GM21528 (cell line): ENCODE data around the gene AAGAB.
"Not testable (repeated sequence)": the region's sequence is repeated elsewhere in the genome, so short reads cannot be mapped to it uniquely, and the experiment has no call there.

Experiments
- ATAC-seq: cut with Tn5 transposase; IDR thresholded peaks from one replicate; pipeline ENCODE4 v1.9.1; 2021; ENCODE audit warnings: mild to moderate bottlenecking, moderate library complexity; ENCODE audit not compliant: unreplicated experiment, low FRiP score

The AAGAB gene

GRCh38 chr15:67254238-67255175, at the start of gene AAGAB, which contains the start of gene IQCH:
TSS of gene AAGAB (minus strand) at chr15:67254661. CDS start at chr15:67254631, 30 bp downstream.
TSS of gene IQCH (plus strand) at chr15:67254786. CDS start at chr15:67254897, 111 bp downstream.
- peak; percentile 92 for ATAC-seq

- no peak for ATAC-seq
These were observed 49.3 kb upstream of the AAGAB start for GRCh38 chr15:67303490-67304363.

GRCh38 chr15:67300266-67301025, 46.0 kb upstream of the AAGAB start:
- ATAC-seq, result no peak

- no peak for ATAC-seq
These were observed 42.2 kb upstream of the AAGAB start for GRCh38 chr15:67296684-67297083.

GRCh38 chr15:67296188-67296587, 41.7 kb upstream of the AAGAB start:
- ATAC-seq, result no peak

- ATAC-seq, result no peak
These were observed 35.9 kb upstream of the AAGAB start for GRCh38 chr15:67290319-67290718.

GRCh38 chr15:67286400-67286799, 31.9 kb upstream of the AAGAB start:
- not testable (repeated sequence) for ATAC-seq

GRCh38 chr15:67285625-67286024, 31.2 kb upstream of the AAGAB start:
- ATAC-seq, result not testable (repeated sequence)

GRCh38 chr15:67281714-67282113, 27.3 kb upstream of the AAGAB start:
- ATAC-seq, result no peak

GRCh38 chr15:67280217-67280616, 25.8 kb upstream of the AAGAB start:
- ATAC-seq, result no peak

GRCh38 chr15:67276666-67277065, 22.2 kb upstream of the AAGAB start:
- no peak for ATAC-seq

GRCh38 chr15:67274236-67274635, 19.8 kb upstream of the AAGAB start:
- no peak for ATAC-seq

- ATAC-seq, result no peak
These were observed 13.8 kb upstream of the AAGAB start for GRCh38 chr15:67267951-67268941.

GRCh38 chr15:67267440-67267839, 13.0 kb upstream of the AAGAB start:
- no peak for ATAC-seq

- no peak for ATAC-seq
These were observed 12.4 kb upstream of the AAGAB start for GRCh38 chr15:67266870-67267269.

GRCh38 chr15:67259806-67260205, 5.3 kb upstream of the AAGAB start:
- ATAC-seq, result no peak

GRCh38 chr15:67259379-67259778, 4.9 kb upstream of the AAGAB start:
- ATAC-seq, result no peak

- not testable (repeated sequence) for ATAC-seq
These were observed 4.0 kb upstream of the AAGAB start for GRCh38 chr15:67258412-67258811.

GRCh38 chr15:67256051-67256450, 1.6 kb upstream of the AAGAB start:
- ATAC-seq, result no peak
